Fibroblast of gingiva (primary cell): ENCODE results near the gene RAB39B.
"Not testable (repeated sequence)": the region's sequence is repeated elsewhere in the genome, so short reads cannot be mapped to it uniquely, and the experiment has no call there.

ENCODE experiments used
- DNase-seq: peaks from one replicate; pipeline ENCODE4 v3.0.0-alpha.2; 2011; ENCODE audit warnings: low read depth

Gene RAB39B

GRCh38 chrX:155263854-155264628 lies at the start of gene RAB39B:
Gene RAB39B, minus strand, starts transcription at chrX:155264491. Its CDS starts 203 bp downstream, at chrX:155264288.
- DNase-seq = peak; percentile 36

- no peak for DNase-seq
These were observed 49.5 kb upstream of the RAB39B start for GRCh38 chrX:155313766-155314165.

GRCh38 chrX:155293771-155294170 lies 29.5 kb upstream of the RAB39B start:
- DNase-seq = no peak

GRCh38 chrX:155279873-155280272 lies 15.6 kb upstream of the RAB39B start:
- DNase-seq = no peak

- DNase-seq = no peak
These were observed 6.7 kb upstream of the RAB39B start for GRCh38 chrX:155270969-155271368.

GRCh38 chrX:155267995-155268394 lies 3.7 kb upstream of the RAB39B start:
- not testable (repeated sequence) for DNase-seq

- DNase-seq = no peak
These were observed 2.1 kb upstream of the RAB39B start for GRCh38 chrX:155266439-155266838.

GRCh38 chrX:155262970-155263754 lies 1.1 kb downstream of the RAB39B start:
- no peak for DNase-seq

GRCh38 chrX:155259752-155260151 lies 4.5 kb downstream of the RAB39B start:
- DNase-seq = no peak

- no peak for DNase-seq
These were observed 12.9 kb downstream of the RAB39B start for GRCh38 chrX:155251391-155251790.

GRCh38 chrX:155247497-155247896 lies 16.8 kb downstream of the RAB39B start:
- no peak for DNase-seq

- DNase-seq = no peak
These were observed 17.5 kb downstream of the RAB39B start for GRCh38 chrX:155246748-155247147.

- no peak for DNase-seq
These were observed 22.0 kb downstream of the RAB39B start for GRCh38 chrX:155242300-155242699.

- no peak for DNase-seq
These were observed 26.6 kb downstream of the RAB39B start for GRCh38 chrX:155237719-155238118.

- DNase-seq = no peak
These were observed 28.4 kb downstream of the RAB39B start for GRCh38 chrX:155235891-155236290.

GRCh38 chrX:155231163-155231562 lies 33.1 kb downstream of the RAB39B start:
- DNase-seq = no peak

- no peak for DNase-seq
These were observed 38.5 kb downstream of the RAB39B start for GRCh38 chrX:155225774-155226173.

GRCh38 chrX:155223746-155224145 lies 40.5 kb downstream of the RAB39B start:
- not testable (repeated sequence) for DNase-seq

- no peak for DNase-seq
These were observed 42.9 kb downstream of the RAB39B start for GRCh38 chrX:155221351-155221750.

GRCh38 chrX:155218777-155219176 lies 45.5 kb downstream of the RAB39B start:
- DNase-seq = no peak

GRCh38 chrX:155216940-155217440 lies 47.3 kb downstream of the RAB39B start:
- DNase-seq = peak; percentile 0

GRCh38 chrX:155216179-155216939 lies 47.9 kb downstream of the RAB39B start, which contains the start of gene VBP1:
Gene VBP1, plus strand, starts transcription at chrX:155216460. Its CDS starts 23 bp downstream, at chrX:155216483.
- DNase-seq = peak; percentile 97
